ENCODE results near the gene MT1E. TPM values are rescaled to one million over a fixed set of nuclear protein-coding genes. Genes with fewer than 3 reads are reported as not detected.

The MT1E gene
- total and polyA plus RNA-seq, 2 of the 13 experiments (the other 11 are each of a cell fraction or from before 2014, with no cell fraction given), result 110 to 1,072 TPM

DNA sequence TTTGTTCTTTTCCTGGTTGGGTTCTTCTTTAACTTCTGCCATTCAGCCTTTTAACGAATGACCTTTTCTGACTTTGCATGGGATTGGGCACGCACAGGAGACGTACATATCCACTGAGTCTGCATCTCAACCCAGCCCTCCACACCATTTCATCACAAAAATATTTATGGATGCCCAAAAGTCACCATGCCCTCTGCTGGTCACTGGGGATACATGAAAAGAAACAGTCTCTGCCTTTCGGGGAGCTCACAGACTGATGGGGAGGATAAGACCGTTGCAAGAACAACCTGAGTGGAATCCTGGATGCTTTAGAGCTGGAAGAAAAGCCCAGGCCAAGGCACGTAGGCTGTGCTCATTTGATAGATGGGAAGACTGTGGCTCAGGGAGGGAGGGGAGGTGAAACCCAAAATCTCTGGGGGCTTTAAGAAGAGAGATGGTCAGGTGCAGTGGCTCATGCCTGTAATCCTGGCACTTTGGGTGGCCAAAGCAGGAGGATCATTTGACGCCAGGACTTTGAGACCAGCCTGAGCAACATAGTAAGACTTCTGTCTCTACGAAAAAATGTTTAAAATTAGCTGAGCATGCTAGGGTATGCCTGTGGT lies 25.1 kb upstream of the MT1E start (continued):
- no peak for TF ChIP-seq AGO2 (optimal IDR thresholded peaks at IDR 0.05; ENCODE audit: low read depth, low read length)
- no peak for TF ChIP-seq HHEX (CRISPR knock-in tag; IDR thresholded peaks at IDR 0.05)
- TF ChIP-seq KDM3A (CRISPR knock-in tag; IDR thresholded peaks at IDR 0.05; ENCODE audit: low read depth), result no peak
- 0 out of 2 replicates have a peak, but pooled peaks have one; percentile 67 for TF ChIP-seq GTF3A (CRISPR knock-in tag; conservative IDR thresholded peaks at IDR 0.05)
- no peak for TF ChIP-seq MIER2 (CRISPR knock-in tag; IDR thresholded peaks at IDR 0.05)
- TF ChIP-seq EZH2 (conservative IDR thresholded peaks at IDR 0.05; ENCODE audit: low read depth, low read length), result no peak
- TF ChIP-seq, protein P1, sequence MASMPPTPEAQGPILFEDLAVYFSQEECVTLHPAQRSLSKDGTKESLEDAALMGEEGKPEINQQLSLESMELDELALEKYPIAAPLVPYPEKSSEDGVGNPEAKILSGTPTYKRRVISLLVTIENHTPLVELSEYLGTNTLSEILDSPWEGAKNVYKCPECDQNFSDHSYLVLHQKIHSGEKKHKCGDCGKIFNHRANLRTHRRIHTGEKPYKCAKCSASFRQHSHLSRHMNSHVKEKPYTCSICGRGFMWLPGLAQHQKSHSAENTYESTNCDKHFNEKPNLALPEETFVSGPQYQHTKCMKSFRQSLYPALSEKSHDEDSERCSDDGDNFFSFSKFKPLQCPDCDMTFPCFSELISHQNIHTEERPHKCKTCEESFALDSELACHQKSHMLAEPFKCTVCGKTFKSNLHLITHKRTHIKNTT (CRISPR knock-in tag; IDR thresholded peaks at IDR 0.05), result no peak
- no peak for TF ChIP-seq SETDB1 (CRISPR knock-in tag; IDR thresholded peaks at IDR 0.05; ENCODE audit: borderline replicate concordance)
- no peak for TF ChIP-seq ZNF34 (CRISPR knock-in tag; IDR thresholded peaks at IDR 0.05; ENCODE audit: borderline replicate concordance)
- TF ChIP-seq, protein P2, sequence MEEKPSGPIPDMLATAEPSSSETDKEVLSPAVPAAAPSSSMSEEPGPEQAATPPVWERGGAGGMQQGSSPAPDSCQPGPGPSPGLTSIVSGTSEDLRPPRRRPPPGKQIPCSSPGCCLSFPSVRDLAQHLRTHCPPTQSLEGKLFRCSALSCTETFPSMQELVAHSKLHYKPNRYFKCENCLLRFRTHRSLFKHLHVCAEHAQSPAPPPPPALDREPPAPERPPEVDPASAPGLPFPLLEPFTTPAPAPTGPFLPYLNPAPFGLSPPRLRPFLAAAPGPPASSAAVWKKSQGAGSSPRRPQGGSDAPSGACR (CRISPR knock-in tag; IDR thresholded peaks at IDR 0.05), result no peak
- TF ChIP-seq ZNF432 (CRISPR knock-in tag; IDR thresholded peaks at IDR 0.05; ENCODE audit: borderline replicate concordance), result no peak
- no peak for TF ChIP-seq MBNL3 (CRISPR knock-in tag; conservative IDR thresholded peaks at IDR 0.05)
- TF ChIP-seq ZNF652 (CRISPR knock-in tag; IDR thresholded peaks at IDR 0.05; ENCODE audit: borderline replicate concordance, low read depth), result no peak
- TF ChIP-seq ZNF543 (CRISPR knock-in tag; IDR thresholded peaks at IDR 0.05), result no peak
- peak; percentile 35; the same call in 1 of the 2 replicates for TF ChIP-seq SALL1 (CRISPR knock-in tag; IDR thresholded peaks at IDR 0.05)
- TF ChIP-seq REPIN1 (CRISPR knock-in tag; IDR thresholded peaks at IDR 0.05; ENCODE audit: borderline replicate concordance, low read depth), result peak; percentile 58; the same call in 1 of the 2 replicates
- TF ChIP-seq, protein P3, sequence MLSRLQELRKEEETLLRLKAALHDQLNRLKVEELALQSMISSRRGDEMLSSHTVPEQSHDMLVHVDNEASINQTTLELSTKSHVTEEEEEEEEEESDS (CRISPR knock-in tag; IDR thresholded peaks at IDR 0.05; ENCODE audit: borderline replicate concordance), result no peak
- TF ChIP-seq ZNF263 (CRISPR knock-in tag; IDR thresholded peaks at IDR 0.05), result no peak
- TF ChIP-seq, protein P4, sequence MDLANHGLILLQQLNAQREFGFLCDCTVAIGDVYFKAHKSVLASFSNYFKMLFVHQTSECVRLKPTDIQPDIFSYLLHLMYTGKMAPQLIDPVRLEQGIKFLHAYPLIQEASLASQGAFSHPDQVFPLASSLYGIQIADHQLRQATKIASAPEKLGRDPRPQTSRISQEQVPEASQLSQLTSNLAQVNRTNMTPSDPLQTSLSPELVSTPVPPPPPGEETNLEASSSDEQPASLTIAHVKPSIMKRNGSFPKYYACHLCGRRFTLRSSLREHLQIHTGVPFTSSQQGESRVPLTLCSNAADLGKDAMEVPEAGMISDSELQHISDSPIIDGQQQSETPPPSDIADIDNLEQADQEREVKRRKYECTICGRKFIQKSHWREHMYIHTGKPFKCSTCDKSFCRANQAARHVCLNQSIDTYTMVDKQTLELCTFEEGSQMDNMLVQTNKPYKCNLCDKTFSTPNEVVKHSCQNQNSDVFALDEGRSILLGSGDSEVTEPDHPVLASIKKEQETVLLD (CRISPR knock-in tag; IDR thresholded peaks at IDR 0.05; ENCODE audit: low read depth), result no peak
- TF ChIP-seq, protein P5, sequence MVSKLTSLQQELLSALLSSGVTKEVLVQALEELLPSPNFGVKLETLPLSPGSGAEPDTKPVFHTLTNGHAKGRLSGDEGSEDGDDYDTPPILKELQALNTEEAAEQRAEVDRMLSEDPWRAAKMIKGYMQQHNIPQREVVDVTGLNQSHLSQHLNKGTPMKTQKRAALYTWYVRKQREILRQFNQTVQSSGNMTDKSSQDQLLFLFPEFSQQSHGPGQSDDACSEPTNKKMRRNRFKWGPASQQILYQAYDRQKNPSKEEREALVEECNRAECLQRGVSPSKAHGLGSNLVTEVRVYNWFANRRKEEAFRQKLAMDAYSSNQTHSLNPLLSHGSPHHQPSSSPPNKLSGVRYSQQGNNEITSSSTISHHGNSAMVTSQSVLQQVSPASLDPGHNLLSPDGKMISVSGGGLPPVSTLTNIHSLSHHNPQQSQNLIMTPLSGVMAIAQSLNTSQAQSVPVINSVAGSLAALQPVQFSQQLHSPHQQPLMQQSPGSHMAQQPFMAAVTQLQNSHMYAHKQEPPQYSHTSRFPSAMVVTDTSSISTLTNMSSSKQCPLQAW (CRISPR knock-in tag; IDR thresholded peaks at IDR 0.05), result peak; percentile 58; the same call in 1 of the 2 replicates
- no peak for TF ChIP-seq ZNF776 (CRISPR knock-in tag; IDR thresholded peaks at IDR 0.05)
- TF ChIP-seq, protein P6, sequence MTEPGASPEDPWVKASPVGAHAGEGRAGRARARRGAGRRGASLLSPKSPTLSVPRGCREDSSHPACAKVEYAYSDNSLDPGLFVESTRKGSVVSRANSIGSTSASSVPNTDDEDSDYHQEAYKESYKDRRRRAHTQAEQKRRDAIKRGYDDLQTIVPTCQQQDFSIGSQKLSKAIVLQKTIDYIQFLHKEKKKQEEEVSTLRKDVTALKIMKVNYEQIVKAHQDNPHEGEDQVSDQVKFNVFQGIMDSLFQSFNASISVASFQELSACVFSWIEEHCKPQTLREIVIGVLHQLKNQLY (CRISPR knock-in tag; IDR thresholded peaks at IDR 0.05), result no peak

All from HepG2 (cell line).